Endothelial cell of umbilical vein (primary cell): ENCODE results near the gene CASP2. TPM values are rescaled to one million over a fixed set of nuclear protein-coding genes. Genes with fewer than 3 reads are reported as not detected.

Source experiments
- BruUV-seq: library from RNA; stranded (reverse); fragments of 400-500 nt; replicated peaks from 2 replicates; lab custom pipeline; 2021; lab: Mats Ljungman, UMichigan
- CTCF ChIA-PET: fragments of 300-600, 350-600 bp; sonication (Branson Sonifier 250); formaldehyde crosslinking; loops from one replicate; lab custom pipeline; 2021; ENCODE audit warnings: antibody characterized with exemption, inconsistent platforms; lab: Charles Lee
- POLR2A ChIA-PET: fragments of 300-600, 350-600 bp; sonication (Branson Sonifier 250); formaldehyde crosslinking; loops from one replicate; lab custom pipeline; 2021; ENCODE audit warnings: antibody characterized with exemption, inconsistent platforms; lab: Charles Lee
- DNase-seq: peaks from one replicate; pipeline ENCODE4 v3.0.0-alpha.2; 2011; ENCODE audit warnings: low read depth, low spot score
- FAIRE-seq: peaks from 2 replicates; lab custom pipeline; 2011; peaks lifted over from hg19 to GRCh38; lab: Jason Lieb, UNC
- H2AFZ ChIP-seq: 2 replicates; pipeline ENCODE4 v1.6.0; 2012; ENCODE audit warnings: low read depth, low read length, control low read depth, inconsistent platforms
- H3K27ac ChIP-seq: 2 replicates; pipeline ENCODE4 v1.5.1; 2011; ENCODE audit warnings: low read depth, mild to moderate bottlenecking, control low read depth, low read length, moderate library complexity; ENCODE audit not compliant: insufficient read depth
- H3K27me3 ChIP-seq, 2 experiments: 2 replicates each; pipeline versions ENCODE4 v1.6.0 to v1.6.1; 2011; ENCODE audit warnings: low read length in 2 of 2, mixed read lengths in 1 of 2; ENCODE audit not compliant: control insufficient read depth in 2 of 2, insufficient read depth in 2 of 2
- H3K36me3 ChIP-seq, 2 experiments: 2 replicates in 1 of 2; 3 replicates in 1 of 2; pipeline ENCODE4 v1.5.1; 2011; ENCODE audit warnings: low read length in 2 of 2, mild to moderate bottlenecking in 1 of 2, moderate library complexity in 1 of 2; ENCODE audit not compliant: control insufficient read depth in 2 of 2, insufficient read depth in 2 of 2; ENCODE audit errors: extremely low read depth in 1 of 2
- H3K4me1 ChIP-seq: 3 replicates; pipeline ENCODE4 v1.5.1; 2011; ENCODE audit warnings: mild to moderate bottlenecking, low read length; ENCODE audit not compliant: control insufficient read depth, insufficient read depth; ENCODE audit errors: extremely low read depth
- H3K4me2 ChIP-seq: 2 replicates; pipeline ENCODE4 v1.6.1; 2011; ENCODE audit warnings: low read length, control low read depth, mixed read lengths; ENCODE audit not compliant: insufficient read depth
- H3K4me3 ChIP-seq, 3 experiments: fragments of 200-600 bp in 1 of 3; sonication (generic), shearing (Covaris generic) in 1 of 3; replicated peaks in 1 of 3; 2 replicates each; pipeline ENCODE4 v1.5.1; 2011 to 2016; ENCODE audit warnings: control low read depth in 3 of 3, low read length in 3 of 3, mild to moderate bottlenecking in 2 of 3, inconsistent platforms in 1 of 3, low read depth in 1 of 3, moderate library complexity in 1 of 3; ENCODE audit not compliant: insufficient read depth in 1 of 3
- H3K79me2 ChIP-seq: 2 replicates; pipeline ENCODE4 v1.6.0; 2012; ENCODE audit warnings: low read length, inconsistent platforms; ENCODE audit not compliant: control insufficient read depth, insufficient read depth
- H3K9ac ChIP-seq: replicated peaks from 2 replicates; pipeline ENCODE3; 2011; ENCODE audit warnings: low read length, control low read depth; ENCODE audit not compliant: insufficient read depth; ENCODE audit errors: extremely low read depth
- H3K9me1 ChIP-seq: replicated peaks from 3 replicates; pipeline ENCODE4 v1.6.0; 2011; ENCODE audit warnings: mild to moderate bottlenecking, low read length; ENCODE audit not compliant: control insufficient read depth, insufficient read depth; ENCODE audit errors: extremely low read depth
- H3K9me3 ChIP-seq: replicated peaks from 2 replicates; pipeline ENCODE4 v1.5.1; 2012; ENCODE audit warnings: low read length, inconsistent platforms; ENCODE audit not compliant: control insufficient read depth, insufficient read depth
- H4K20me1 ChIP-seq: replicated peaks from 2 replicates; pipeline ENCODE3; 2011; ENCODE audit warnings: mild to moderate bottlenecking, low read length; ENCODE audit not compliant: control insufficient read depth, insufficient read depth; ENCODE audit errors: extremely low read depth
- CTCF ChIP-seq, 2 donors: IDR thresholded peaks; 1 replicate in 1 of 2; 2 replicates in 1 of 2; pipeline ENCODE4 v1.5.1; 2011; ENCODE audit warnings: low read length in 2 of 2, mild to moderate bottlenecking in 2 of 2, moderate library complexity in 2 of 2, control low read depth in 1 of 2, inconsistent platforms in 1 of 2, low read depth in 1 of 2; ENCODE audit not compliant: insufficient read depth in 1 of 2; ENCODE audit errors: extremely low read depth in 1 of 2
- EZH2 ChIP-seq: IDR thresholded peaks from 2 replicates; pipeline ENCODE4 v1.6.1; 2012; ENCODE audit warnings: borderline replicate concordance, low read depth, mild to moderate bottlenecking, moderate library complexity, low read length, inconsistent platforms; ENCODE audit not compliant: severe bottlenecking
- FOS ChIP-seq: IDR thresholded peaks from 2 replicates; pipeline ENCODE4 v1.6.1; 2011; ENCODE audit warnings: mild to moderate bottlenecking, low read length, moderate library complexity, borderline replicate concordance; ENCODE audit not compliant: insufficient read depth
- GATA2 ChIP-seq: IDR thresholded peaks from 2 replicates; pipeline ENCODE4 v1.7.0; 2011; ENCODE audit warnings: low read depth, mild to moderate bottlenecking, moderate library complexity, mixed read lengths, low read length; ENCODE audit not compliant: insufficient read length, insufficient read depth
- JUN ChIP-seq: IDR thresholded peaks from 2 replicates; pipeline ENCODE4 v1.6.1; 2011; ENCODE audit warnings: borderline replicate concordance, low read depth; ENCODE audit not compliant: insufficient read length, insufficient read depth
- MYC ChIP-seq: IDR thresholded peaks from one replicate; pipeline ENCODE4 v1.6.1; 2011; ENCODE audit warnings: mild to moderate bottlenecking, low read depth, low read length
- POLR2A ChIP-seq: IDR thresholded peaks from 2 replicates; pipeline ENCODE4 v1.6.1; 2012; ENCODE audit warnings: low read depth, mild to moderate bottlenecking, control low read depth, low read length
- POLR2AphosphoS5 ChIP-seq: IDR thresholded peaks from 2 replicates; pipeline ENCODE4 v1.6.1; 2012; ENCODE audit warnings: low read depth, mild to moderate bottlenecking, control low read depth, low read length, moderate library complexity; ENCODE audit not compliant: insufficient read depth
- dilution Hi-C: fragments of 300-500 bp; cut with MboI; formaldehyde crosslinking; loops from one replicate; pipeline ENCODE4 v1.15.0; 2019; ENCODE audit warnings: low sequenced_read_pairs; ENCODE audit not compliant: extremely low pct_ligation_motif_present
- intact Hi-C: fragments of 100-400 bp; cut with micrococcal nuclease; formaldehyde crosslinking; loops from one replicate; pipeline ENCODE4 v1.10.0; 2022
- polyA plus RNA-seq, 4 experiments: library from polyadenylated mRNA; depleted of rRNA in 3 of 4; stranded (reverse) in 3 of 4; unstranded in 1 of 4; fragments of >200 nt; gene quantifications; 2 replicates each; pipeline versions ENCODE4 v1.2.1 to v1.2.3, GENCODE V29; 2011 to 2012; ENCODE audit warnings: missing spikeins in 1 of 4
- total RNA-seq: library from RNA; stranded (reverse); gene quantifications from 2 replicates; pipeline ENCODE4 v1.2.3, GENCODE V29; 2021
- TF ChIP-seq, protein P1 (sequence below): IDR thresholded peaks from 2 replicates; pipeline ENCODE4 v1.6.1; 2011; ENCODE audit not compliant: insufficient read depth, insufficient read length

CASP2 gene
- total and polyA plus RNA-seq, 2 donors (not counting 3 experiments of a cell fraction or from before 2014, with no cell fraction given), result 36.3 to 57.9 TPM

DNA sequence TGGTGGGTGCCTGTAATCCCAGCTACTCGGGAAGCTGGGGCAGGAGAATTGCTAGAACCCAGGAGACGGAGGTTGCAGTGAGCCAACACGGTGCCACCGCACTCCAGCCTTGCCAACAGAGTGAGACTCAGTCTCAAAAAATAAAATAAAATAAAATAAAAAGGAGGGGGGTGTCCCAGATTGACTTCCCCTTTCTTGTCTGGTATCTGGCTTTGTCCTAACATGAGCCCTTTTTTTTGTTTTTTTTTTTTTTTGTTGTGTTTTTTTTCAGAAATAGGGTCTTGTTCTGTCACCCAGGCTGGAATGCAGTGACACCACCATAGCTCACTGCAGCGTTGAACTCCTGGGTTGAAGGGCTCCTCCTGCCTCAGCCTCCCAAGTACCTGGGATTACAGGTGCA lies 4.7 kb downstream of the CASP2 start:
- peaks cover 48% of the 10 kb centered on the region for H3K79me2 ChIP-seq
- H3K27ac ChIP-seq, result no peak overlapping the region
- no TSS peak for BruUV-seq
- no peak overlapping the region for H2AFZ ChIP-seq
- no peaks in the 10 kb centered on the region for H3K9me3 ChIP-seq
- POLR2A ChIA-PET, result no interaction called here
- no peak overlapping the region for H3K4me3 ChIP-seq
- DNase-seq (no peak), FAIRE-seq (no peak)
- intact Hi-C loops, result no loop called here
- peaks cover 20 to 25% of the 10 kb centered on the region in 2 experiments for H3K36me3 ChIP-seq
- H3K27me3 ChIP-seq, result no peaks in the 10 kb centered on the region
- CTCF ChIA-PET, result interaction anchor here (1.3 to 2.0 kb wide), 3 partner anchors 12 to 78 kb away, joined by 3 to 8 read pairs (median 3); no protein-coding TSS in a partner anchor
- peaks cover 55% of the 10 kb centered on the region for H3K4me1 ChIP-seq
- H3K9ac ChIP-seq, result no peak overlapping the region
- TF ChIP-seq CTCF (IDR thresholded peaks at IDR 0.05; ENCODE audit: extremely low read depth in 1 of 2, insufficient read depth in 1 of 2, low read depth in 1 of 2, low read length in 2 of 2) (no peak), EZH2 (no peak), GATA2 (no peak), MYC (no peak), JUN (no peak), POLR2A (no peak), POLR2AphosphoS5 (no peak), FOS (no peak)
- TF ChIP-seq, protein P1, sequence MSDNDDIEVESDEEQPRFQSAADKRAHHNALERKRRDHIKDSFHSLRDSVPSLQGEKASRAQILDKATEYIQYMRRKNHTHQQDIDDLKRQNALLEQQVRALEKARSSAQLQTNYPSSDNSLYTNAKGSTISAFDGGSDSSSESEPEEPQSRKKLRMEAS, result no peak
- H3K9me1 ChIP-seq, result no peaks in the 10 kb centered on the region
- H4K20me1 ChIP-seq, result peaks cover 3% of the 10 kb centered on the region
- dilution Hi-C loops, result no loop called here
- H3K4me2 ChIP-seq, result no peak overlapping the region
